Superior temporal gyrus (tissue), 1 donor: ENCODE results near the gene CTNNAL1.
"Not testable (repeated sequence)": the region's sequence is repeated elsewhere in the genome, so short reads cannot be mapped to it uniquely, and the experiment has no call there.

Experiments
- DNase-seq: peaks from one replicate; pipeline ENCODE4 v3.0.0-alpha.2; 2016; ENCODE audit errors: extremely low spot score

The CTNNAL1 gene

GRCh38 chr9:109012876-109013678, at the start of gene CTNNAL1:
TSS of gene CTNNAL1 (minus strand) at chr9:109013499. CDS start at chr9:109013442, 57 bp downstream.
- DNase-seq = peak; percentile 69

- DNase-seq = no peak
Observed at GRCh38 chr9:109062543-109062942, 49.2 kb upstream of the CTNNAL1 start.

- no peak for DNase-seq
Observed at GRCh38 chr9:109060191-109060590, 46.9 kb upstream of the CTNNAL1 start.

GRCh38 chr9:109053121-109053520, 39.8 kb upstream of the CTNNAL1 start:
- DNase-seq = not testable (repeated sequence)

- no peak for DNase-seq
Observed at GRCh38 chr9:109052416-109052815, 39.1 kb upstream of the CTNNAL1 start.

GRCh38 chr9:109051733-109052132, 38.4 kb upstream of the CTNNAL1 start:
- DNase-seq = no peak

- DNase-seq = no peak
Observed at GRCh38 chr9:109050444-109050843, 37.1 kb upstream of the CTNNAL1 start.

- DNase-seq = peak; percentile 59
Observed at GRCh38 chr9:109048822-109049221, 35.5 kb upstream of the CTNNAL1 start.

- DNase-seq = no peak
Observed at GRCh38 chr9:109047259-109047658, 34.0 kb upstream of the CTNNAL1 start.

- no peak for DNase-seq
Observed at GRCh38 chr9:109046346-109046745, 33.0 kb upstream of the CTNNAL1 start.

GRCh38 chr9:109043578-109043977, 30.3 kb upstream of the CTNNAL1 start:
- no peak for DNase-seq

- DNase-seq = no peak
Observed at GRCh38 chr9:109040571-109040970, 27.3 kb upstream of the CTNNAL1 start.

GRCh38 chr9:109039539-109039938, 26.2 kb upstream of the CTNNAL1 start:
- DNase-seq = no peak

GRCh38 chr9:109037946-109038715, 24.8 kb upstream of the CTNNAL1 start:
- DNase-seq = no peak

- no peak for DNase-seq
Observed at GRCh38 chr9:109036744-109037680, 23.7 kb upstream of the CTNNAL1 start.

- no peak for DNase-seq
Observed at GRCh38 chr9:109035684-109036423, 22.6 kb upstream of the CTNNAL1 start.

GRCh38 chr9:109033941-109034700, 20.8 kb upstream of the CTNNAL1 start:
- DNase-seq = no peak

GRCh38 chr9:109031241-109031640, 17.9 kb upstream of the CTNNAL1 start:
- DNase-seq = no peak

GRCh38 chr9:109030426-109030825, 17.1 kb upstream of the CTNNAL1 start:
- DNase-seq = no peak

GRCh38 chr9:109028457-109028856, 15.2 kb upstream of the CTNNAL1 start:
- no peak for DNase-seq
